ENCODE results near the gene E2F2. TPM values are rescaled to one million over a fixed set of nuclear protein-coding genes. Genes with fewer than 3 reads are reported as not detected.

E2F2 gene
- total and polyA plus RNA-seq, 2 of the 13 experiments (the other 11 are each of a cell fraction or from before 2014, with no cell fraction given) = 0.65 to 6.6 TPM

DNA sequence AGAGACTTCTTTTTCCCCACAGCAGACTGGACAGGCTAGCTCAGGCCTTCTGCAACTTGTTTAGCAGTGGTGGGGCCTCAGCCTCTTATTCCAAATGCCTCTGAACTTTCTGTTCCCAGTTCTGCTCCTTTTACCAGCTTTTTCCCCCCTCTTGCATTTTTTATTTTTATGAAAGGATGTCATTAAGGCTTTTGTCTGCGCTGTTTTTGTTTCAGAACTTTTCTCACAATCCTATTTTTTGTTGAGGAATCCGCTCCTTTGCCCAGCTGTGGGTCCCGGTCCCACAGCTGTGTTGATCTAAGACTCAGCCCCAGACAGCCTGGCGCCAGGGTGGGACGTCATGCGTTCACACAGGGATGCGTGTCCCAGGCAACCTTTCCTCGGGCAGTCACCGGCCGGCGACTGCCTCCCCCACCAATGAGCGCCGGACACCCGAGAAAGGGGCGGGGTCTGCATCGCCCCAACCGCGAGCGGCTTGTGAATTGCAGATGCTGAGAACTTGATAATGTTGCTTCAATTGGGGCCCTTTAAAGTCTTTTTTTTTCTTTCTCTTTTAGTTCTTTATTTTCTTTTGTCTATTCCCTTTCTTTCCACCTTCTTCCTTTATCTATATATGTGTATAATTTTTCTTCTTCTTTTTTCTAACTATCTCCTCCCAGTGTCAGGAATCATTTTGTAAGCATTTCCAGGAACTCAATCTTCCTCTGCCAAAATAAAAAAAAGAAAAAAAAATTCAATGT is 31.3 kb upstream of the E2F2 start (continued):
- no peak for TF ChIP-seq THYN1 (CRISPR knock-in tag; IDR thresholded peaks at IDR 0.05; ENCODE audit: borderline replicate concordance, low read depth)
- TF ChIP-seq ZMAT3 (CRISPR knock-in tag; conservative IDR thresholded peaks at IDR 0.05) = no peak
- TF ChIP-seq ZBTB7B (CRISPR knock-in tag; IDR thresholded peaks at IDR 0.05) = peak; percentile 64; the same call in 1 of the 2 replicates
- TF ChIP-seq TGIF2 (CRISPR knock-in tag; IDR thresholded peaks at IDR 0.05) = peak; percentile 88
- TF ChIP-seq ATF7 (IDR thresholded peaks at IDR 0.05) = peak; percentile 44; the same call in 1 of the 2 replicates
- TF ChIP-seq ATF7 (CRISPR knock-in tag; IDR thresholded peaks at IDR 0.05) = peak; percentile 78
- no peak for TF ChIP-seq FOSL1 (CRISPR knock-in tag; IDR thresholded peaks at IDR 0.05; ENCODE audit: borderline replicate concordance)
- TF ChIP-seq, protein P1, sequence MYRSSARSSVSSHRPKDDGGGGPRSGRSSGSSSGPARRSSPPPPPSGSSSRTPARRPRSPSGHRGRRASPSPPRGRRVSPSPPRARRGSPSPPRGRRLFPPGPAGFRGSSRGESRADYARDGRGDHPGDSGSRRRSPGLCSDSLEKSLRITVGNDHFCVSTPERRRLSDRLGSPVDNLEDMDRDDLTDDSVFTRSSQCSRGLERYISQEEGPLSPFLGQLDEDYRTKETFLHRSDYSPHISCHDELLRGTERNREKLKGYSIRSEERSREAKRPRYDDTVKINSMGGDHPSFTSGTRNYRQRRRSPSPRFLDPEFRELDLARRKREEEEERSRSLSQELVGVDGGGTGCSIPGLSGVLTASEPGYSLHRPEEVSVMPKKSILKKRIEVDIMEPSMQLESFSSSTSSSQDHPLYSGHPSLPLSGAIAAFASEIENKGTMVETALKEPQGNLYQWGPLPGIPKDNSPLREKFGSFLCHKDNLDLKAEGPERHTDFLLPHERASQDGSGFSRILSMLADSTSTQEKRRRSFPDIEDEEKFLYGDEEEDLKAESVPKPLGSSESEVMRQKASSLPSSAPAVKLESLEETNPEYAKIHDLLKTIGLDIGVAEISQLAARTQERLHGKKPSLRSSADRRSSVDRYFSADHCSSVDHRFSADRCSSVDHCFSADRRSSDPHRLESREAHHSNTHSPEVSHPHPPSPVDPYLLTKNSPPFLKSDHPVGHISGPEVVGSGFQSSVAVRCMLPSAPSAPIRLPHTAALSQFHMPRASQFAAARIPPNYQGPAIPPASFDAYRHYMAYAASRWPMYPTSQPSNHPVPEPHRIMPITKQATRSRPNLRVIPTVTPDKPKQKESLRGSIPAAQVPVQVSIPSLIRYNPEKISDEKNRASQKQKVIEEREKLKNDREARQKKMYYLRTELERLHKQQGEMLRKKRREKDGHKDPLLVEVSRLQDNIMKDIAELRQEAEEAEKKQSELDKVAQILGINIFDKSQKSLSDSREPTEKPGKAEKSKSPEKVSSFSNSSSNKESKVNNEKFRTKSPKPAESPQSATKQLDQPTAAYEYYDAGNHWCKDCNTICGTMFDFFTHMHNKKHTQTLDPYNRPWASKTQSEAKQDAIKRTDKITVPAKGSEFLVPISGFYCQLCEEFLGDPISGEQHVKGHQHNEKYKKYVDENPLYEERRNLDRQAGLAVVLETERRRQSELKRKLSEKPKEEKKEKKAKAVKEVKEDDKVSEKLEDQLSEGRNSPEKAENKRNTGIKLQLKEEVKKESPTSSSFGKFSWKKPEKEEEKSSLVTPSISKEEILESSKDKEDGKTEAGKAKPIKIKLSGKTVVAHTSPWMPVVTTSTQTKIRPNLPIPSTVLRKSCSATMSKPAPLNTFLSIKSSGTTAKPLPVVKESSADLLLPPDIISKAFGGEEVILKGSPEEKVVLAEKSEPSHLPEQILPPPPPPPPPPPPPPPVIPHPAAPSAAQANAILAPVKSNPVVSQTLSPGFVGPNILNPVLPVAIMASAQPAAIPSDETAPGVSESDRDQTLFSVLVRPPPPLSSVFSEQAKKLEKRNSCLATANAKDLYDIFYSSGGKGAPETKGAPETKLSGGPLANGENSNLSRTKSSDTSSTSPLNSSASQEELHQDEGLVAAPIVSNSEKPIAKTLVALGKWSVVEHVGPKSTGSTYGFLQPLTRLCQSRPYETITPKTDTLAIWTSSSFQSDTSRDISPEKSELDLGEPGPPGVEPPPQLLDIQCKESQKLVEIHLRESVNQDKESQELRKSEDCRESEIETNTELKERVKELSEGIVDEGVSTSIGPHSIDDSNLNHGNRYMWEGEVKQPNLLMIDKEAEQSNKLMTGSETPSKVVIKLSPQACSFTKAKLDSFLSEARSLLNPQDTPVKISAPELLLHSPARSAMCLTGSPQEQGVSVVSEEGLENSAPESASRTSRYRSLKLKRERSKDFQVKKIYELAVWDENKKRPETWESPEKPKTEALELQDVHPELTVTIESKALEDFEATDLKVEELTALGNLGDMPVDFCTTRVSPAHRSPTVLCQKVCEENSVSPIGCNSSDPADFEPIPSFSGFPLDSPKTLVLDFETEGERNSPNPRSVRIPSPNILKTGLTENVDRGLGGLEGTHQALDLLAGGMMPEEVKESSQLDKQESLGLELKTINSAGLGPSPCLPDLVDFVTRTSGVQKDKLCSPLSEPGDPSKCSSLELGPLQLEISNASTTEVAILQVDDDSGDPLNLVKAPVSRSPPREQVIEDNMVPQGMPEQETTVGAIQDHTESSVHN (CRISPR knock-in tag; IDR thresholded peaks at IDR 0.05) = no peak
- TF ChIP-seq STAG1 (CRISPR knock-in tag; IDR thresholded peaks at IDR 0.05) = no peak
- no peak for TF ChIP-seq SMAD3 (CRISPR knock-in tag; IDR thresholded peaks at IDR 0.05)
- 0 out of 2 replicates have a peak, but pooled peaks have one; percentile 36 for TF ChIP-seq NAIF1 (CRISPR knock-in tag; IDR thresholded peaks at IDR 0.05; ENCODE audit: borderline replicate concordance)
- no peak for TF ChIP-seq POLR2AphosphoS2 (IDR thresholded peaks at IDR 0.05; ENCODE audit: low read depth, low read length)
- TF ChIP-seq TBL1XR1 (IDR thresholded peaks at IDR 0.05; ENCODE audit: borderline replicate concordance, low read length, partially characterized antibody) = no peak
- TF ChIP-seq PHF21A (CRISPR knock-in tag; IDR thresholded peaks at IDR 0.05) = peak; percentile 81
- TF ChIP-seq XRCC5 (optimal IDR thresholded peaks at IDR 0.05; ENCODE audit: low read length) = no peak
- TF ChIP-seq, protein P2, sequence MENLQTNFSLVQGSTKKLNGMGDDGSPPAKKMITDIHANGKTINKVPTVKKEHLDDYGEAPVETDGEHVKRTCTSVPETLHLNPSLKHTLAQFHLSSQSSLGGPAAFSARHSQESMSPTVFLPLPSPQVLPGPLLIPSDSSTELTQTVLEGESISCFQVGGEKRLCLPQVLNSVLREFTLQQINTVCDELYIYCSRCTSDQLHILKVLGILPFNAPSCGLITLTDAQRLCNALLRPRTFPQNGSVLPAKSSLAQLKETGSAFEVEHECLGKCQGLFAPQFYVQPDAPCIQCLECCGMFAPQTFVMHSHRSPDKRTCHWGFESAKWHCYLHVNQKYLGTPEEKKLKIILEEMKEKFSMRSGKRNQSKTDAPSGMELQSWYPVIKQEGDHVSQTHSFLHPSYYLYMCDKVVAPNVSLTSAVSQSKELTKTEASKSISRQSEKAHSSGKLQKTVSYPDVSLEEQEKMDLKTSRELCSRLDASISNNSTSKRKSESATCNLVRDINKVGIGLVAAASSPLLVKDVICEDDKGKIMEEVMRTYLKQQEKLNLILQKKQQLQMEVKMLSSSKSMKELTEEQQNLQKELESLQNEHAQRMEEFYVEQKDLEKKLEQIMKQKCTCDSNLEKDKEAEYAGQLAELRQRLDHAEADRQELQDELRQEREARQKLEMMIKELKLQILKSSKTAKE (CRISPR knock-in tag; IDR thresholded peaks at IDR 0.05; ENCODE audit: borderline replicate concordance) = peak; percentile 73
- TF ChIP-seq KDM6A (CRISPR knock-in tag; IDR thresholded peaks at IDR 0.05; ENCODE audit: low read depth) = 0 out of 2 replicates have a peak, but pooled peaks have one; percentile 47
- no peak for TF ChIP-seq ZNF878 (CRISPR knock-in tag; IDR thresholded peaks at IDR 0.05)
- no peak for TF ChIP-seq NFE2 (CRISPR knock-in tag; IDR thresholded peaks at IDR 0.05)

Measured in HepG2 (cell line).